Measurements from ENCODE around the gene PRDM16. TPM values are rescaled to one million over a fixed set of nuclear protein-coding genes. Genes with fewer than 3 reads are reported as not detected.

The PRDM16 gene
- total and polyA plus RNA-seq, 2 of the 13 experiments (the other 11 are each of a cell fraction or from before 2014, with no cell fraction given): 0.15 to 0.81 TPM

DNA sequence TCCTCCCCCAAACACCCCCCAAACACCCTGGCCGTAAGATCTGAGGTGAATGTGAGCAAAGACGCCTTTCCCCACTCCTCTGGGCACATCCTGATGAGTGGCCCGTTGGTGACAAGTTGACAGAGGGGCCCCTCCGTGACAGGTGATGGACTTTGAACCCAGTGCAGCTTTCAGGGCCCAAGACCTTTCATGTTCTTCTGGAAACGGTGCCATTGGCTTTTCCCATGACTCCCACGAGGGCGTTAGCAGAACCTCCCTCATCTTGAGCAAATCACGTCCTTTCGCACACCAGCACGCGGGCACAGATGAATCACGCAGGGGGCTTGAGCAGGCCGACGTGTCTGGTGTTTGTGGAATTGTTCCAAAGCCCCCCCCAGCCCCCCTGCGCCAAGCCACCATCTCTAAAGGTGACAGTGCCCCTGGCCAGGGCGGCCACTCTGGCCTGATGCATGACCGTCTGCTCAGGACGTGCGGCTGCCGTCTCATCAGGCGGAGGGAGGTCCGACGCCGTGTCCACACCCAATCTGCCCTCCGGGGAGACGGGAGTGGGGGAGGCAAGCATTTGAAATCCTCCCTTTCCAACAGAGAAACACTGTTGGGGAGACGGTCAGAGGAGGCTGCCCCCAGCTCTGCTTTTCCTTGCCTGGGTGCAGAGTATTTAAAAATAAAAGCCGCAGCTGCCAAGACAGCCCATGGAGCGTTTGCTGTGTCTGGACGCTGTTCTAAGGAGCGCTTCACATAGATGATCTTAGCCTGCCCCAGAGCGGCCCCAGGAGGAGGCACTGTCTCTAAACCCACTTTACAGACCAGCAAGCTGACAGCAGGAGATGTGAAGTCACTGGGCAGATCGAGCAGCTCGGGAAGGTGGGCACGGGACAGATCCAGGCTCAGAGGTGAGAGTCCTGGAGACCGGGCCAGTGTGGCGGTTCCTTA lies 287.2 kb downstream of the PRDM16 start (continued):
- TF ChIP-seq ZNF407 (CRISPR knock-in tag; IDR thresholded peaks at IDR 0.05; ENCODE audit: not compliant biosample characterization) (no peak), ZNF672 (CRISPR knock-in tag; IDR thresholded peaks at IDR 0.05) (no peak), SUZ12 (IDR thresholded peaks at IDR 0.05; ENCODE audit: low read depth, low read length) (no peak), SAP130 (CRISPR knock-in tag; IDR thresholded peaks at IDR 0.05; ENCODE audit: low read depth) (peak; percentile 77), SMYD3 (CRISPR knock-in tag; IDR thresholded peaks at IDR 0.05) (no peak), JARID2 (CRISPR knock-in tag; IDR thresholded peaks at IDR 0.05; ENCODE audit: insufficient replicate concordance) (no peak), ZNF232 (CRISPR knock-in tag; IDR thresholded peaks at IDR 0.05; ENCODE audit: borderline replicate concordance) (peak; percentile 77; the same call in 1 of the 2 replicates), ZNF709 (CRISPR knock-in tag; IDR thresholded peaks at IDR 0.05) (no peak), CCDC6 (CRISPR knock-in tag; IDR thresholded peaks at IDR 0.05) (no peak), TARDBP (CRISPR knock-in tag; IDR thresholded peaks at IDR 0.05) (no peak), CREM (IDR thresholded peaks at IDR 0.05) (peak; percentile 53; the same call in 1 of the 2 replicates), CREM (CRISPR knock-in tag; IDR thresholded peaks at IDR 0.05) (no peak)
- TF ChIP-seq, protein P1, sequence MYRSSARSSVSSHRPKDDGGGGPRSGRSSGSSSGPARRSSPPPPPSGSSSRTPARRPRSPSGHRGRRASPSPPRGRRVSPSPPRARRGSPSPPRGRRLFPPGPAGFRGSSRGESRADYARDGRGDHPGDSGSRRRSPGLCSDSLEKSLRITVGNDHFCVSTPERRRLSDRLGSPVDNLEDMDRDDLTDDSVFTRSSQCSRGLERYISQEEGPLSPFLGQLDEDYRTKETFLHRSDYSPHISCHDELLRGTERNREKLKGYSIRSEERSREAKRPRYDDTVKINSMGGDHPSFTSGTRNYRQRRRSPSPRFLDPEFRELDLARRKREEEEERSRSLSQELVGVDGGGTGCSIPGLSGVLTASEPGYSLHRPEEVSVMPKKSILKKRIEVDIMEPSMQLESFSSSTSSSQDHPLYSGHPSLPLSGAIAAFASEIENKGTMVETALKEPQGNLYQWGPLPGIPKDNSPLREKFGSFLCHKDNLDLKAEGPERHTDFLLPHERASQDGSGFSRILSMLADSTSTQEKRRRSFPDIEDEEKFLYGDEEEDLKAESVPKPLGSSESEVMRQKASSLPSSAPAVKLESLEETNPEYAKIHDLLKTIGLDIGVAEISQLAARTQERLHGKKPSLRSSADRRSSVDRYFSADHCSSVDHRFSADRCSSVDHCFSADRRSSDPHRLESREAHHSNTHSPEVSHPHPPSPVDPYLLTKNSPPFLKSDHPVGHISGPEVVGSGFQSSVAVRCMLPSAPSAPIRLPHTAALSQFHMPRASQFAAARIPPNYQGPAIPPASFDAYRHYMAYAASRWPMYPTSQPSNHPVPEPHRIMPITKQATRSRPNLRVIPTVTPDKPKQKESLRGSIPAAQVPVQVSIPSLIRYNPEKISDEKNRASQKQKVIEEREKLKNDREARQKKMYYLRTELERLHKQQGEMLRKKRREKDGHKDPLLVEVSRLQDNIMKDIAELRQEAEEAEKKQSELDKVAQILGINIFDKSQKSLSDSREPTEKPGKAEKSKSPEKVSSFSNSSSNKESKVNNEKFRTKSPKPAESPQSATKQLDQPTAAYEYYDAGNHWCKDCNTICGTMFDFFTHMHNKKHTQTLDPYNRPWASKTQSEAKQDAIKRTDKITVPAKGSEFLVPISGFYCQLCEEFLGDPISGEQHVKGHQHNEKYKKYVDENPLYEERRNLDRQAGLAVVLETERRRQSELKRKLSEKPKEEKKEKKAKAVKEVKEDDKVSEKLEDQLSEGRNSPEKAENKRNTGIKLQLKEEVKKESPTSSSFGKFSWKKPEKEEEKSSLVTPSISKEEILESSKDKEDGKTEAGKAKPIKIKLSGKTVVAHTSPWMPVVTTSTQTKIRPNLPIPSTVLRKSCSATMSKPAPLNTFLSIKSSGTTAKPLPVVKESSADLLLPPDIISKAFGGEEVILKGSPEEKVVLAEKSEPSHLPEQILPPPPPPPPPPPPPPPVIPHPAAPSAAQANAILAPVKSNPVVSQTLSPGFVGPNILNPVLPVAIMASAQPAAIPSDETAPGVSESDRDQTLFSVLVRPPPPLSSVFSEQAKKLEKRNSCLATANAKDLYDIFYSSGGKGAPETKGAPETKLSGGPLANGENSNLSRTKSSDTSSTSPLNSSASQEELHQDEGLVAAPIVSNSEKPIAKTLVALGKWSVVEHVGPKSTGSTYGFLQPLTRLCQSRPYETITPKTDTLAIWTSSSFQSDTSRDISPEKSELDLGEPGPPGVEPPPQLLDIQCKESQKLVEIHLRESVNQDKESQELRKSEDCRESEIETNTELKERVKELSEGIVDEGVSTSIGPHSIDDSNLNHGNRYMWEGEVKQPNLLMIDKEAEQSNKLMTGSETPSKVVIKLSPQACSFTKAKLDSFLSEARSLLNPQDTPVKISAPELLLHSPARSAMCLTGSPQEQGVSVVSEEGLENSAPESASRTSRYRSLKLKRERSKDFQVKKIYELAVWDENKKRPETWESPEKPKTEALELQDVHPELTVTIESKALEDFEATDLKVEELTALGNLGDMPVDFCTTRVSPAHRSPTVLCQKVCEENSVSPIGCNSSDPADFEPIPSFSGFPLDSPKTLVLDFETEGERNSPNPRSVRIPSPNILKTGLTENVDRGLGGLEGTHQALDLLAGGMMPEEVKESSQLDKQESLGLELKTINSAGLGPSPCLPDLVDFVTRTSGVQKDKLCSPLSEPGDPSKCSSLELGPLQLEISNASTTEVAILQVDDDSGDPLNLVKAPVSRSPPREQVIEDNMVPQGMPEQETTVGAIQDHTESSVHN (CRISPR knock-in tag; IDR thresholded peaks at IDR 0.05): no peak
